NB4 (cell line): ENCODE data around the gene POPDC2.

Source experiments
- POLR2A ChIP-seq: IDR thresholded peaks from 2 replicates; pipeline ENCODE4 v1.6.1; 2011; ENCODE audit warnings: mild to moderate bottlenecking; ENCODE audit not compliant: insufficient read length; ENCODE audit errors: extremely low read depth
- TF ChIP-seq, protein P1 (sequence below): IDR thresholded peaks from one replicate; pipeline ENCODE4 v1.5.1; 2012; ENCODE audit warnings: low read depth, low read length
- TF ChIP-seq, protein P2 (sequence below): IDR thresholded peaks from 2 replicates; pipeline ENCODE4 v1.6.1; 2011; ENCODE audit warnings: low read depth, low read length

- TF ChIP-seq, protein P1, sequence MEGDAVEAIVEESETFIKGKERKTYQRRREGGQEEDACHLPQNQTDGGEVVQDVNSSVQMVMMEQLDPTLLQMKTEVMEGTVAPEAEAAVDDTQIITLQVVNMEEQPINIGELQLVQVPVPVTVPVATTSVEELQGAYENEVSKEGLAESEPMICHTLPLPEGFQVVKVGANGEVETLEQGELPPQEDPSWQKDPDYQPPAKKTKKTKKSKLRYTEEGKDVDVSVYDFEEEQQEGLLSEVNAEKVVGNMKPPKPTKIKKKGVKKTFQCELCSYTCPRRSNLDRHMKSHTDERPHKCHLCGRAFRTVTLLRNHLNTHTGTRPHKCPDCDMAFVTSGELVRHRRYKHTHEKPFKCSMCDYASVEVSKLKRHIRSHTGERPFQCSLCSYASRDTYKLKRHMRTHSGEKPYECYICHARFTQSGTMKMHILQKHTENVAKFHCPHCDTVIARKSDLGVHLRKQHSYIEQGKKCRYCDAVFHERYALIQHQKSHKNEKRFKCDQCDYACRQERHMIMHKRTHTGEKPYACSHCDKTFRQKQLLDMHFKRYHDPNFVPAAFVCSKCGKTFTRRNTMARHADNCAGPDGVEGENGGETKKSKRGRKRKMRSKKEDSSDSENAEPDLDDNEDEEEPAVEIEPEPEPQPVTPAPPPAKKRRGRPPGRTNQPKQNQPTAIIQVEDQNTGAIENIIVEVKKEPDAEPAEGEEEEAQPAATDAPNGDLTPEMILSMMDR: no peak
- TF ChIP-seq POLR2A: no peak
- TF ChIP-seq, protein P2, sequence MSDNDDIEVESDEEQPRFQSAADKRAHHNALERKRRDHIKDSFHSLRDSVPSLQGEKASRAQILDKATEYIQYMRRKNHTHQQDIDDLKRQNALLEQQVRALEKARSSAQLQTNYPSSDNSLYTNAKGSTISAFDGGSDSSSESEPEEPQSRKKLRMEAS: no peak
Measured at GRCh38 chr3:119624002-119624720, 36.2 kb downstream of the POPDC2 start.
